Nephron progenitor cell (in vitro differentiated cells): ENCODE measurements around the gene TDRD9.

ENCODE experiments used
- DNase-seq: peaks from one replicate; pipeline ENCODE4 v3.0.0; 2021
- H3K27ac Mint-ChIP-seq: 2 replicates; pipeline ENCODE4 v1.8.0; 2021; ENCODE audit warnings: mild to moderate bottlenecking, moderate library complexity, mixed read lengths
- H3K27me3 Mint-ChIP-seq: 2 replicates; pipeline ENCODE4 v1.8.0; 2021; ENCODE audit warnings: mild to moderate bottlenecking, low read depth, mixed read lengths; ENCODE audit not compliant: poor library complexity
- H3K36me3 Mint-ChIP-seq: 2 replicates; pipeline ENCODE4 v1.8.0; 2021; ENCODE audit warnings: low read depth, mixed read lengths
- H3K4me1 Mint-ChIP-seq: 2 replicates; pipeline ENCODE4 v1.8.0; 2021; ENCODE audit warnings: mixed read lengths
- H3K4me3 Mint-ChIP-seq: 2 replicates; pipeline ENCODE4 v1.8.0; 2021; ENCODE audit warnings: mild to moderate bottlenecking, moderate library complexity, mixed read lengths
- H3K9me3 Mint-ChIP-seq: 2 replicates; pipeline ENCODE4 v1.8.0; 2021; ENCODE audit warnings: mild to moderate bottlenecking, moderate library complexity, mixed read lengths
- TF ChIP-seq, protein P1 (sequence below): fragments of 200-600 bp; sonication (generic); IDR thresholded peaks from 2 replicates; pipeline ENCODE4 v1.5.0; 2021; ENCODE audit warnings: antibody characterized with exemption

Gene TDRD9

DNA sequence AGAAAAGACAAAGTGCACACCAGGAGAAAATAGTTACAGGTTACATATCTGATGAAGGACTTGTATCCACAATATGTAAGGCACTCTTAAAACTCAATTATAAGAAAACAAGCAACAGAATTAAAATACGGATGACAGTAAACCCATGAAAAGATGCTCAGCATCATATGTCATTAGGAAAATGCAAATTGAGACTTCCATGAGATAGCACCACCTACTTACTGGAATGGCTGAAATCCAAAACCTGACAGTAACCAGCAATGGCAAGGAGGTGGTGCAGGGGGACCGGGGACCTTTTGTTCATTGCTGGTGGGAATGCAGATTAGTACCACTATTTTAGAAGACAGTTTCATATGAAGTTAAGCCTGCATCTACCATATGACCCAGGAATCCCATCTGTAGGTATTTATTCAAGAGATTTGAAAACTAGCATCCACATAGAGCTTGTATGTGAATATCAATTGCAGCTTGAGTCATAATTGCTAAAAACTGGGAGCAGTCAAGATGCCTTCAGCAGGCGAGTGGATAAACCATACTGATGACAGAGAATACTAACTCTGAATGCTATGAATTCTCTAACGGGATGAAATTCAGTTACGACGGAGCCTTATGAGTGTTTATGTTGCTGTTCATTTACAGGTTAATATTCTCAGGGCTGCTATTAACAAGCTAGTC lies 113.3 kb downstream of the TDRD9 start:
- H3K27me3 Mint-ChIP-seq: peaks cover 5% of the 10 kb centered on the region
- TF ChIP-seq, protein P1, sequence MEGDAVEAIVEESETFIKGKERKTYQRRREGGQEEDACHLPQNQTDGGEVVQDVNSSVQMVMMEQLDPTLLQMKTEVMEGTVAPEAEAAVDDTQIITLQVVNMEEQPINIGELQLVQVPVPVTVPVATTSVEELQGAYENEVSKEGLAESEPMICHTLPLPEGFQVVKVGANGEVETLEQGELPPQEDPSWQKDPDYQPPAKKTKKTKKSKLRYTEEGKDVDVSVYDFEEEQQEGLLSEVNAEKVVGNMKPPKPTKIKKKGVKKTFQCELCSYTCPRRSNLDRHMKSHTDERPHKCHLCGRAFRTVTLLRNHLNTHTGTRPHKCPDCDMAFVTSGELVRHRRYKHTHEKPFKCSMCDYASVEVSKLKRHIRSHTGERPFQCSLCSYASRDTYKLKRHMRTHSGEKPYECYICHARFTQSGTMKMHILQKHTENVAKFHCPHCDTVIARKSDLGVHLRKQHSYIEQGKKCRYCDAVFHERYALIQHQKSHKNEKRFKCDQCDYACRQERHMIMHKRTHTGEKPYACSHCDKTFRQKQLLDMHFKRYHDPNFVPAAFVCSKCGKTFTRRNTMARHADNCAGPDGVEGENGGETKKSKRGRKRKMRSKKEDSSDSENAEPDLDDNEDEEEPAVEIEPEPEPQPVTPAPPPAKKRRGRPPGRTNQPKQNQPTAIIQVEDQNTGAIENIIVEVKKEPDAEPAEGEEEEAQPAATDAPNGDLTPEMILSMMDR: no peak
- H3K4me1 Mint-ChIP-seq: peaks cover 17% of the 10 kb centered on the region
- H3K27ac Mint-ChIP-seq: no peak overlapping the region
- no peaks in the 10 kb centered on the region for H3K9me3 Mint-ChIP-seq
- no peak overlapping the region for H3K4me3 Mint-ChIP-seq
- H3K36me3 Mint-ChIP-seq: no peaks in the 10 kb centered on the region
- no peak for DNase-seq

DNA sequence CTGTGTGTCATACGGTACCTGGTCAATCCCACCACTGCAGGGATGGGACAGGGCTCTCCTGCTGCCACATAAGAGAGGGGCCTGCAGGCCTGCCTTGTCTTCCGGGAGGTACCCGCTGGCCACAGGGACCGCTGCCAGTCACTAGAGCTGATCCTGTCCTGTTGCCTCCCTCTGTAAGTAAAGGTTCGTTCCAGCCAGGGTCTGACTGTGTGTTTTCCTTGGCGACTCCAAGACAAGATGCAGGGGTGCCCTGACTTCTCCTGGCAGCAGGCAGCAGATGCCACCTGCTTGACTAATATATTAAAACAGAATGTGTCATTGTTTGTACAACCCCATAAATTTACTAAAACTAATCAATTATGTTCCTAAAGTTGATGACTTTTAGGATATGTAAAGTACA lies 115.8 kb downstream of the TDRD9 start:
- H3K27ac Mint-ChIP-seq: no peak overlapping the region
- H3K36me3 Mint-ChIP-seq: no peaks in the 10 kb centered on the region
- peaks cover 9% of the 10 kb centered on the region for H3K4me1 Mint-ChIP-seq
- no peak for DNase-seq
- H3K9me3 Mint-ChIP-seq: peaks cover 4% of the 10 kb centered on the region
- no peak overlapping the region for H3K4me3 Mint-ChIP-seq
- H3K27me3 Mint-ChIP-seq: peaks cover 10% of the 10 kb centered on the region
- TF ChIP-seq, protein P1: no peak

DNA sequence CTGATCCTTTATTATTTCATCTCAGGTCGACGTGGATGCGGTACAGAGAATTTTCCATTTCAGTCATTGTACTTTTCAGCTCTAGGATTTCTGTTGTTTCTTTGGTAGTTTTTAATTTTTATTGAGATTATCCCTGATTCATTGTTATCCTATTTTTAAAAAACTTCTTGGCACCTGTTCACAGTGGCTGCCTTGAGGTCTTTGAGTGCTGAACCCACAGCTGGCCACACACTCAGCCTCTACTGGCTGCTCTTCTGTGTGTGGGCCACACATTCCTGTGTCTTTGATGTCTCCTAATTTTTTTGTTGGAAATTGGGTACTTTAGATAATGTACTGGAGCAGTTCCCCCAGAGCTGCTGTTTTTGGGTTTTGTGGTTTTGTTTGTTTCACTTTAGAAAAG lies 119.5 kb downstream of the TDRD9 start:
- TF ChIP-seq, protein P1: no peak
- Mint-ChIP-seq H3K27ac (no peak overlapping the region), H3K4me1 (no peaks in the 10 kb centered on the region), H3K9me3 (peaks cover 4% of the 10 kb centered on the region), H3K27me3 (peaks cover 9% of the 10 kb centered on the region), H3K4me3 (no peak overlapping the region), H3K36me3 (no peaks in the 10 kb centered on the region)
- no peak for DNase-seq

DNA sequence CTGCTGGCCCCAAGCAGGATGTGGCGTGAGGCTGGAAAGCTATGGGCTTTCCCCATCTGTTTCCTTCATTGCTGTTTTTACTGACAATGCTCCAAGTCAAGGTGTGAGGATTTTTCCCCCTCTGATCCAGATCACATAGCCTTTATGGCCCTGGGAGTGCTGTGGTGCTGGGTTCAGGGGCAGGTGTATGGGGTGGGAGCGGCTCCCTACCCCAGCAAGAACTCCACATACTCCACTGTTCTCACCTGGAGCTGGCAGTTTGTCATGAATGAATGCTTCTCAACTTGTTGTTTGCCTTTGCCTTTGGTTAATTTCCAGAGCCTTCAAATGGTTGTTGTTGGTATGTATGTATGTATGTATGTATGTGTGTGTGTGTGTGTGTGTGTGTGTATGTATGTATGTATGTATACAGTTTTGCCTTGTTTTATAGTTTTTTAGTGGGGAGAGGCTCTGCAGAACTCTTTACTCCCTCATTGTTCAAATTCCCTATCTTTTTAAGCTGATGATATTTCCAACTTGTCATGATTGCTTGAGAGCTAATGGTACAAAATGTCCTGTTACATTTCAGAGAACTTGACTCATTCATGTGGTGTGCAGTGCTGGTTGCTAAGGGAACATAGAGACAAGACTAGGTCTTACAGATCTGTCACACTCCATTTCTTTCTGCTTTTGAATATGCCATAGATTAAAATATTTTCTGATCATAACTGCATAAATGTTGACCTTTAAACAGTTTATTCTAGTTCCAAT lies 120.7 kb downstream of the TDRD9 start:
- H3K27ac Mint-ChIP-seq: no peak overlapping the region

DNA sequence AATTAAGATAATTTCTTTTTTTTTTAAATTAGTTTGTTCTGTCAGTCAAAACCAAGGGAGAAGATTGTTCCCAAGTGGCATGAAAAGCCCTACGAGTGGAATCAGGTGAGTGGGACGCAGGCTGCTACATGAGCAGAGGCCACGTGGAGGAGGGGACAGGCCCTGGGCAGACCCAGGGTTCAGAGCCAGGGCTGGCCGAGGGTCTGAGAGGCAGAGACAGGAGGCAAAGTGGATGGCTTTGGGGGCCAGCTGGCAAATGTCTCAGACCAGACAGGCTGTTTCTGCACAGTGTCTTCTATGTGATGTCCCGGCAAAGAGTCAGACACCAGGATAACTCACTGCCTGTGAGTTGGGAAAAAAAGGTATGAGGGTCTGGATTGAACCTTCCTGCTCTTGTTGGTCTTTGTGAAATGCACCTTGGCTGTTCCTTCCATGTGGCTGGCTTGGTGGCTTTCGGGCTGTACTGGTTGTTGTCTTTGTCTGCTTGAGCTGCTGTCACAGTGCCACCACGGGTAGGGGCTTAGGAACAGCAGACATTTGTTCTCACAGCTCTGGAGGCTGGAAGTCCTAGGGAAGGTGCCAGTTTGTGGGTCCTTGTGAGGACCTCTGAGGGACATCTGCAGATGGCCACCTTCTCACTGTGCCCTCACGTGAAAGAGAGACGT lies 121.5 kb downstream of the TDRD9 start:
- TF ChIP-seq, protein P1: no peak
- Mint-ChIP-seq H3K36me3 (no peaks in the 10 kb centered on the region), H3K4me3 (no peak overlapping the region), H3K27ac (no peak overlapping the region), H3K4me1 (peaks cover 7% of the 10 kb centered on the region), H3K27me3 (peaks cover 15% of the 10 kb centered on the region), H3K9me3 (peaks cover 4% of the 10 kb centered on the region)
- no peak for DNase-seq

More for the DNA sequence above, 120.7 kb downstream of the TDRD9 start:
- TF ChIP-seq, protein P1: no peak
- no peak for DNase-seq
- Mint-ChIP-seq H3K4me3 (no peak overlapping the region), H3K9me3 (peaks cover 4% of the 10 kb centered on the region), H3K27me3 (peaks cover 9% of the 10 kb centered on the region), H3K36me3 (no peaks in the 10 kb centered on the region), H3K4me1 (no peaks in the 10 kb centered on the region)
